MCF 10A (cell line): ENCODE results near the gene GRIK5. TPM values are rescaled to one million over a fixed set of nuclear protein-coding genes. Genes with fewer than 3 reads are reported as not detected.

Experiments used
- BruUV-seq: library from RNA; stranded (reverse); fragments of 400-500 nt; replicated peaks from 2 replicates; lab custom pipeline; 2021; lab: Mats Ljungman, UMichigan
- CTCF ChIA-PET: fragments of 300-600 bp; sonication (Branson Sonifier 250); formaldehyde crosslinking; extraction: SDS; loops from one replicate; lab custom pipeline; 2021; ENCODE audit warnings: antibody characterized with exemption, inconsistent platforms; lab: Yijun Ruan, JAX
- POLR2A ChIA-PET: fragments of 300-600, 350-650 bp; sonication (Branson Sonifier 250); formaldehyde crosslinking; extraction: SDS; loops from one replicate; lab custom pipeline; 2020; ENCODE audit warnings: antibody characterized with exemption, inconsistent platforms; lab: Yijun Ruan, JAX
- DNase-seq: peaks from one replicate; pipeline ENCODE4 v3.0.0-alpha.2; 2018; ENCODE audit not compliant: unreplicated experiment
- H3K27ac Mint-ChIP-seq: one replicate; pipeline ENCODE4 v1.8.0; 2022; ENCODE audit warnings: mild to moderate bottlenecking, low read depth, mixed read lengths; ENCODE audit not compliant: unreplicated experiment
- H3K27me3 Mint-ChIP-seq: one replicate; pipeline ENCODE4 v1.8.0; 2022; ENCODE audit warnings: mixed read lengths; ENCODE audit not compliant: insufficient read depth, unreplicated experiment
- H3K36me3 Mint-ChIP-seq: one replicate; pipeline ENCODE4 v1.8.0; 2022; ENCODE audit warnings: mild to moderate bottlenecking, moderate library complexity, mixed read lengths; ENCODE audit not compliant: insufficient read depth, unreplicated experiment
- H3K4me1 Mint-ChIP-seq: one replicate; pipeline ENCODE4 v1.8.0; 2022; ENCODE audit warnings: mixed read lengths; ENCODE audit not compliant: insufficient read depth, unreplicated experiment
- H3K4me3 Mint-ChIP-seq: one replicate; pipeline ENCODE4 v1.8.0; 2022; ENCODE audit warnings: mild to moderate bottlenecking, moderate library complexity, mixed read lengths; ENCODE audit not compliant: unreplicated experiment
- H3K9me3 Mint-ChIP-seq: one replicate; pipeline ENCODE4 v1.8.0; 2022; ENCODE audit warnings: mixed read lengths; ENCODE audit not compliant: unreplicated experiment
- CTCF ChIP-seq: fragments of 200-600 bp; IDR thresholded peaks from one replicate; pipeline ENCODE4 v1.8.0; 2022; ENCODE audit warnings: antibody characterized with exemption, mild to moderate bottlenecking; ENCODE audit not compliant: unreplicated experiment
- intact Hi-C: fragments of 100-400 bp; cut with micrococcal nuclease; formaldehyde crosslinking; loops from 2 replicates; pipeline ENCODE4 v1.14.1; 2022
- total RNA-seq: library from RNA; stranded (reverse); gene quantifications from 2 replicates; pipeline ENCODE4 v1.2.3, GENCODE V29; 2022

Gene GRIK5
- total RNA-seq, 1 experiment from 2014 or later, result 1.8 TPM

- peaks cover 94% of the 10 kb centered on the region for H3K27me3 Mint-ChIP-seq
- H3K4me1 Mint-ChIP-seq, result peaks cover 6% of the 10 kb centered on the region
- H3K9me3 Mint-ChIP-seq, result no peaks in the 10 kb centered on the region
- no peak overlapping the region for H3K27ac Mint-ChIP-seq
- no peak for TF ChIP-seq CTCF
- no peak for DNase-seq
- no peak overlapping the region for H3K4me3 Mint-ChIP-seq
- intact Hi-C loops, result loop anchor here (5.0 kb wide), 1 partner anchor 32 kb away; no protein-coding TSS in a partner anchor
- H3K36me3 Mint-ChIP-seq, result no peaks in the 10 kb centered on the region
- ChIA-PET POLR2A (interaction anchor here (0.5 to 0.7 kb wide), 2 partner anchors 8 to 140 kb away, joined by 3 read pairs; no protein-coding TSS in a partner anchor), CTCF (interaction anchor here (0.7 to 1.5 kb wide), 3 partner anchors 11 to 396 kb away, joined by 4 to 9 read pairs (median 5); no protein-coding TSS in a partner anchor)
- BruUV-seq, result no TSS peak
Measured at GRCh38 chr19:41999878-42000208, 70.2 kb downstream of the GRIK5 start.

- H3K9me3 Mint-ChIP-seq, result no peaks in the 10 kb centered on the region
- ChIA-PET POLR2A (interaction anchor here (0.5 kb wide), 1 partner anchor 8 kb away, joined by 3 read pairs; no protein-coding TSS in a partner anchor), CTCF (interaction anchor here (0.7 to 1.5 kb wide), 2 partner anchors 35 to 396 kb away, joined by 5 to 9 read pairs; no protein-coding TSS in a partner anchor)
- BruUV-seq, result no TSS peak
- intact Hi-C loops, result loop anchor here (5.0 kb wide), 1 partner anchor 33 kb away; no protein-coding TSS in a partner anchor
- no peak for DNase-seq
- H3K36me3 Mint-ChIP-seq, result no peaks in the 10 kb centered on the region
- TF ChIP-seq CTCF, result no peak
- peaks cover 93% of the 10 kb centered on the region for H3K27me3 Mint-ChIP-seq
- H3K27ac Mint-ChIP-seq, result no peak overlapping the region
- H3K4me3 Mint-ChIP-seq, result no peak overlapping the region
- H3K4me1 Mint-ChIP-seq, result peaks cover 6% of the 10 kb centered on the region
Measured at GRCh38 chr19:41999071-41999877, 70.7 kb downstream of the GRIK5 start.

GRCh38 chr19:41998246-41999020, 71.6 kb downstream of the GRIK5 start:
- ChIA-PET CTCF (interaction anchor here (0.6 to 1.1 kb wide), 3 partner anchors 11 to 200 kb away, joined by 3 to 5 read pairs (median 3); no protein-coding TSS in a partner anchor), POLR2A (no interaction called here)
- intact Hi-C loops, result loop anchor here (5.0 kb wide), 1 partner anchor 34 kb away; no protein-coding TSS in a partner anchor
- H3K27me3 Mint-ChIP-seq, result peaks cover 89% of the 10 kb centered on the region
- H3K4me1 Mint-ChIP-seq, result peaks cover 6% of the 10 kb centered on the region
- H3K9me3 Mint-ChIP-seq, result no peaks in the 10 kb centered on the region
- no peak overlapping the region for H3K4me3 Mint-ChIP-seq
- no TSS peak for BruUV-seq
- TF ChIP-seq CTCF, result peak; percentile 59
- H3K27ac Mint-ChIP-seq, result no peak overlapping the region
- no peaks in the 10 kb centered on the region for H3K36me3 Mint-ChIP-seq
- peak; percentile 23 for DNase-seq
